ENCODE data around the gene NXN.
A peak's percentile ranks its signal among the peaks of the same experiment; 100 is the strongest.

NXN gene

DNA sequence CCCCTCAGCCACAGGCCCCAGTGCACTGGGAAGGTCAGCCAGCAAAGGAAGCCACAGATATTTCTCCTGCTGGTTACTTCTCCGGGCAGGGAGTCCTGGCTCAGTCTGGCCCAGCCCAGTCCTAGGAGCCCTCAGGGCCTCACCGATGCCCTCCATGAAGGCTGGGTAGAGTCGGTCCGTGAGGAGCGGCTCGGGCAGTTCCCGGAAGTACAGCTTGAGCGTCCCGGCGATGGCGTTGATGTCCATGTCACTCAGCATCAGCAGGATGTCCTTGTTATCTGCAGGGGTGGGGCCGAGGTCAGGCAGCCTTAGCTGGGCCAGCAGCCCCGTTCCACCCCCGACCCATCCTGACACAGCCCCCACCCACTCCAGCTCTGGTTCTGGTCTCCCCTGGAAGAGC lies 31.0 kb upstream of the NXN start:
- no peak for TF ChIP-seq ZFX (IDR thresholded peaks at IDR 0.05)
- TF ChIP-seq, protein P1, sequence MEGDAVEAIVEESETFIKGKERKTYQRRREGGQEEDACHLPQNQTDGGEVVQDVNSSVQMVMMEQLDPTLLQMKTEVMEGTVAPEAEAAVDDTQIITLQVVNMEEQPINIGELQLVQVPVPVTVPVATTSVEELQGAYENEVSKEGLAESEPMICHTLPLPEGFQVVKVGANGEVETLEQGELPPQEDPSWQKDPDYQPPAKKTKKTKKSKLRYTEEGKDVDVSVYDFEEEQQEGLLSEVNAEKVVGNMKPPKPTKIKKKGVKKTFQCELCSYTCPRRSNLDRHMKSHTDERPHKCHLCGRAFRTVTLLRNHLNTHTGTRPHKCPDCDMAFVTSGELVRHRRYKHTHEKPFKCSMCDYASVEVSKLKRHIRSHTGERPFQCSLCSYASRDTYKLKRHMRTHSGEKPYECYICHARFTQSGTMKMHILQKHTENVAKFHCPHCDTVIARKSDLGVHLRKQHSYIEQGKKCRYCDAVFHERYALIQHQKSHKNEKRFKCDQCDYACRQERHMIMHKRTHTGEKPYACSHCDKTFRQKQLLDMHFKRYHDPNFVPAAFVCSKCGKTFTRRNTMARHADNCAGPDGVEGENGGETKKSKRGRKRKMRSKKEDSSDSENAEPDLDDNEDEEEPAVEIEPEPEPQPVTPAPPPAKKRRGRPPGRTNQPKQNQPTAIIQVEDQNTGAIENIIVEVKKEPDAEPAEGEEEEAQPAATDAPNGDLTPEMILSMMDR (conservative IDR thresholded peaks at IDR 0.05): no peak

DNA sequence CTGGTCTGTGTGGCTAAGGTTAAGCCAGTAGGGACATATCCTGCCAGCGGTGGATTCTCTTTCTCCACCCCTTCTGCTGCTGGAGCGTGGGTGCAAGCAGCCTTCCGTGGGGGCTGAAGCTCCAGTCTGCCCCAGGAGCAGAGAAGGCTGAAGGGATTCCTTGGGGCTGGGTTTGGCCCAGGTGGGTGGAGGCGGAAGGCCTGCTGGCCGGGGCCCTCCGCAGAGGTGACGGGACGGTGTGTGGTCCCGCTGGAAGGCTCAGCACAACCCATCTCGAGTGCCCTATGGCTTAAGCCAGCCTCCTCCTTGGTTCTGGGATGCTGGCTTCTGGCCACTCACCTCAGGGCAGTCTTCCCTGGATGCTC lies 30.5 kb upstream of the NXN start:
- no peak overlapping the region for H3K27ac ChIP-seq
- TF ChIP-seq, protein P1 (conservative IDR thresholded peaks at IDR 0.05): no peak
- TF ChIP-seq ZFX (IDR thresholded peaks at IDR 0.05): no peak

More for the DNA sequence above, 31.0 kb upstream of the NXN start:
- H3K27ac ChIP-seq: no peak overlapping the region

DNA sequence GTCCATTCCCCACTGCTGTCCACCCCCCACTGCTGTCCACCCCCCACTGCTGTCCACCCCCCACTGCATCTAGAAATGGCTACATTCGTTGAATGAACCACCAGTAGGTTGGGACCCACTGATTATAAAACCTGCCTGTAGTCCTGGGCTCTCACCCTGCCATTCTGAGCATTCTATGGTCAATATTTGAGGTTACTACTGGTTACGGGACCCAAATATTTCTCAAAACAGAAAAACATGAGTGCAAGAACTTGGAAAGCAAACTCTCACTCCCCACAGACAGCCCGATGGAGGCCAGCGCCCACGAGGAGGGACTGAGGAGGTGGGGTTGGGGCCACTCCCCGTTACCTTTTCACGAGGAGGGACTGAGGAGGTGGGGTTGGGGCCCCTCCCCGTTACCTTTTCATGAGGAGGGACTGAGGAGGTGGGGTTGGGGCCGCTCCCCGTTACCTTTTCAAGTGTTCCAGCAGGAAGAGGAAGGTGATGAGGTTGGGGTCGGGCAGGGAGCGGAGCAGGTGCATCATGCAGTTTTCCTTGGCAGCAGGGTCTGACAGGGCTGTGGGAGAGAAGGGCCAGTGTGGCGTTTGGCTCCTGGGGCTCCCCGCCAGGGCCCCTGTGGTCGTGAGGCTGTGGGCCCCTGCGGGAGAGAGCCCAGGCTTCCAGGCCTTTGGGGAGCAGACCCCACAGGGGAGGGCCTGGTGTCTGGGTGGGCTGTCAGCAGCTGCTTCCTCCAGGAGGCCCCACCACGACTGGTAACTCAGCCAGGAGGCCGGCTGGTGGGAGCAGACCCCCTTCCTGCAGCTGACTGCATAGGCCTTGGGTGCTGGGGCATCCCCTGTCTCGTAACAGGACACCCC lies 29.9 kb upstream of the NXN start:
- no peak for TF ChIP-seq ZFX (IDR thresholded peaks at IDR 0.05)
- TF ChIP-seq, protein P1 (conservative IDR thresholded peaks at IDR 0.05): no peak
- no peak overlapping the region for H3K27ac ChIP-seq

DNA sequence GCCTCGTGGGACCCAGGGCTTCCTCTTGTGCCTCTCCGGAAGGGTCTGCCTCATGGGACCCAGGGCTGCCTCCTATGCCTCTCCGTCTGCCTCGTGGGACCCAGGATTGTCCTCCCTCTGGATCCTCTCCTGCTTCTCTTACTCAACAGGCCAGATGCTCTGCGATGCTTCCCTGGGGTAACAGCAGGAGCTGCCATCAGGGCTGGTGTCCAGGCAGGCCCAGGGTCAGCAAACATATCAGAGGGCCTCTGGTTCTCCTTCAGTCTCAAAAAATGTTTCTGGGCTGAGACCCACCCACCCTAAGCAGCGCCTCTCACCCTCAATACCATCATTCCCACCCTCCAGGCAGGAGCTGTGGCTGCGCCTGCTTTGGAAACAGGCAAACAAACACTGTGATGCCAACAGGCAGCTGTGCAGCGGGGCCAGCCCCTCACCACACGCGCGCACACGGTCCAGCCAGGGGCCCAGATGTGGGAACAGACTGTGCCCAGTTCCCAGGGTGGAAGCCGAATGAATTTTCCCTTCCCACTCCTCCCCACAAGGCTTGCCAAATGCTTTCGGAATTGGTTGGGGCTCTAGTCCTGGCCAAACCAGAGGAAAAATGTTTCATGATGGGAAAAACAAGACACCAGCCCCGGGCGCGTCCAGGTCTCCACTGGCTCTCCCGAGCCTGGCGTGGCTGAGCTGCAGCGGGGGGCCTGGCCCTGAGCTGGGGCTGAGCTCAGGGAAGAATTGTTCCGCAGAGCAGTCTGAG lies 28.6 kb upstream of the NXN start:
- H3K27ac ChIP-seq: 0 out of 2 replicates have a peak overlapping the region, but pooled peaks have one; percentile 88
- TF ChIP-seq, protein P1 (conservative IDR thresholded peaks at IDR 0.05): no peak
- TF ChIP-seq ZFX (IDR thresholded peaks at IDR 0.05): no peak

DNA sequence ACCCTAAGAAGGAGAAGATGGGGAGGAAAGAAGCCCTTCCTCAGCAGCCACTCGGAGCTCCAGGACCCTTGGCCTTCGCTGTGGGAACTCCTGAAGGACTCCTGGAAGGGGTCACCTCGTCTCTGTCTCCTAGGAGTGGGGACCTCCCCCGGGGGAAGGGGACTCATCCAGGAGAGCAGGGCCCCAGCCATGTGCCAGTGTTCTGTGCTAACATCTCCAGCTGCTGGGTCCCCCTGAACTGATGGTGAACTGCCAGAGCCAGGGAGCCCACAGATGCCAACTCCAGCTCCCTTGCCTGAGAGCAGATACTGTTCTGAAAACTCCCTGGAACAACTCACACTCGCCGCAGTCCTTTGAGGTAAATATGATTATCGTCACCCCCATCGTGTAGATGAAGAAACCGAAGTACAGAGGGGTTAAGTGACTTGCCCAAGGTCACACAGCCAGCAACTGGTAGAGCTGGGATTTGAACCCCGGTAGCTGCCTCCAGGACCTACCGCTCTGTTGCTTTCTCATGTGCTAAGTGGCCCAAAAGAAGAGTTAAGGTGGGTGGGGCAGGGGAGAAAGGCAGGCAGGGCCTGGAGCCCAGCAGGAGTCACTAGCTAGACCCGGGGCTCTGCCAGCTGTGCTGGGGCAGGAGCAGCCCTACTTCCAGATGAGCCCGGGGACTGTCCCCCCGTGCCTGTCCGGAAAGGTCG lies 27.9 kb upstream of the NXN start:
- TF ChIP-seq, protein P1 (conservative IDR thresholded peaks at IDR 0.05): no peak
- peak overlapping the region; percentile 88; the same call in 1 of the 2 replicates for H3K27ac ChIP-seq

DNA sequence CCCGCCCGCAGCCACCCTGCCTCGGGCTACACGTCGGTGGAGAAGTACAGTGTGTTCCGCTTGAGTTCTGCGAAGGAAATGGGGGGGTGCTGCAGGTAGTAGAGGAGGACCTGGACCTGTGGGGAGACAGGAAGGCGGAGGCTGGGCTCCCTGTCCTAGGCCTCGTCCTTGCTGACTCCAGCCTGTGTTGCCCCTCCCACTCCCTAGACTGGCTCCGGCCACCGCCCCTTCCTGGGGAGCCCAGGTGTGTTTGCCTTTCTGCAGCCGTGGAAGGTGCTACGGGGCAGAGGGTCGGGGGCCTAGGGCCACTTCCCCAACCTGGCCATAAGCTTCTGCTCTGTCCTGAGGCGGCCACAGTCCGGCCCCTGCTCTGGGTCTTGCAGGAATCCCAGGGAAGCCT lies 26.5 kb upstream of the NXN start:
- H3K27ac ChIP-seq: peak overlapping the region; percentile 88
- TF ChIP-seq, protein P1 (conservative IDR thresholded peaks at IDR 0.05): no peak
- no peak for TF ChIP-seq ZFX (IDR thresholded peaks at IDR 0.05)

Data from C4-2B (cell line).